Loucy (cell line): ENCODE data around the gene SORCS2.

Experiments used
- EZH2phosphoT487 ChIP-seq: fragments of 200-600 bp; IDR thresholded peaks from 2 replicates; pipeline ENCODE4 v1.6.1; 2018; ENCODE audit warnings: antibody characterized with exemption, mild to moderate bottlenecking, moderate library complexity, borderline replicate concordance
- TF ChIP-seq, protein P1 (sequence below): fragments of 200-600 bp; sonication (generic); conservative IDR thresholded peaks from 2 replicates; pipeline ENCODE4 v1.5.1; 2014; ENCODE audit warnings: mild to moderate bottlenecking, antibody characterized with exemption, low read length

- TF ChIP-seq, protein P1, sequence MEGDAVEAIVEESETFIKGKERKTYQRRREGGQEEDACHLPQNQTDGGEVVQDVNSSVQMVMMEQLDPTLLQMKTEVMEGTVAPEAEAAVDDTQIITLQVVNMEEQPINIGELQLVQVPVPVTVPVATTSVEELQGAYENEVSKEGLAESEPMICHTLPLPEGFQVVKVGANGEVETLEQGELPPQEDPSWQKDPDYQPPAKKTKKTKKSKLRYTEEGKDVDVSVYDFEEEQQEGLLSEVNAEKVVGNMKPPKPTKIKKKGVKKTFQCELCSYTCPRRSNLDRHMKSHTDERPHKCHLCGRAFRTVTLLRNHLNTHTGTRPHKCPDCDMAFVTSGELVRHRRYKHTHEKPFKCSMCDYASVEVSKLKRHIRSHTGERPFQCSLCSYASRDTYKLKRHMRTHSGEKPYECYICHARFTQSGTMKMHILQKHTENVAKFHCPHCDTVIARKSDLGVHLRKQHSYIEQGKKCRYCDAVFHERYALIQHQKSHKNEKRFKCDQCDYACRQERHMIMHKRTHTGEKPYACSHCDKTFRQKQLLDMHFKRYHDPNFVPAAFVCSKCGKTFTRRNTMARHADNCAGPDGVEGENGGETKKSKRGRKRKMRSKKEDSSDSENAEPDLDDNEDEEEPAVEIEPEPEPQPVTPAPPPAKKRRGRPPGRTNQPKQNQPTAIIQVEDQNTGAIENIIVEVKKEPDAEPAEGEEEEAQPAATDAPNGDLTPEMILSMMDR, result no peak
- no peak for TF ChIP-seq EZH2phosphoT487
These were observed 133.2 kb downstream of the SORCS2 start for GRCh38 chr4:7325541-7325940.
